ENCODE measurements around the gene PACRG.

Gene PACRG

DNA sequence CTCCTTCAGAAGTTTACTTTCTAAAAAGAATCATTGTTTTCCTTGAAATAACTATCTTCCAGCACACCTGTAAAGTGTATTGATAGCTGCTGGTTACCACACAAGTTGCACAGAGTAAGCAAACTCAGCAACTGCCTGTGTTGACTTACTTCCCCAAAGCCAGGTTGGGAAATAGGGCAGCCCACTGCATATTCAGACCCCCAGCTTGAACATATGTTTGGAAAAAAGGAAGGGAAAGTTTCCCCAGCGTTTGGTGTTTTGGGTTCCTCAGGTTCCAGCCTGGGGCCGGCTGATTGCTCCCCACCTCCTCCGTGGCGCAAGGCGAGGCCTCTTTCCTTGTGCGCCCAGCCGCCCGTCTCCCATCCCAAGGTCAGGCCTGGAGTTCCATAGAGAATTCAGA lies 616.6 kb downstream of the PACRG start:
- no peak for ATAC-seq

DNA sequence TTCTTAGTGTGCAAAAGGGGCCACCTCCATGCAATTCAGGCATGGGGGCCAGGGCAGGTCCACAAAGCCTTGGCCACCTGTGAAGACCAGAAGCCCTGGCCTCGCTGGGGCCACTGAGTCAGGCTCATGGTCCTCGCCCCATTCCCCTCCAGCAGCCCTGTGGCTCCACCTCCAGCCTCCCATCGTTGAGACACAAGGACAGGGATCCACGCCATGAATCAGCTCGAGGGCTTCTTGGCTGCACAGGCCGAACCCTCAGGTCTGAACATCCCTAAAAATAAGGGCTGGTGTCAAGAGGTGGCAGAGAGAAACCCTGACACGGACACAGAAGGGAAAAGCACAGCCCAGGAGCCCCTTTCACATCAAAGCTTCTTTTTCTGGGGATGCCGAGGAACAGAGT lies 618.2 kb downstream of the PACRG start:
- ATAC-seq: no peak

More for the DNA sequence above, 616.6 kb downstream of the PACRG start:
- TF ChIP-seq, protein P1, sequence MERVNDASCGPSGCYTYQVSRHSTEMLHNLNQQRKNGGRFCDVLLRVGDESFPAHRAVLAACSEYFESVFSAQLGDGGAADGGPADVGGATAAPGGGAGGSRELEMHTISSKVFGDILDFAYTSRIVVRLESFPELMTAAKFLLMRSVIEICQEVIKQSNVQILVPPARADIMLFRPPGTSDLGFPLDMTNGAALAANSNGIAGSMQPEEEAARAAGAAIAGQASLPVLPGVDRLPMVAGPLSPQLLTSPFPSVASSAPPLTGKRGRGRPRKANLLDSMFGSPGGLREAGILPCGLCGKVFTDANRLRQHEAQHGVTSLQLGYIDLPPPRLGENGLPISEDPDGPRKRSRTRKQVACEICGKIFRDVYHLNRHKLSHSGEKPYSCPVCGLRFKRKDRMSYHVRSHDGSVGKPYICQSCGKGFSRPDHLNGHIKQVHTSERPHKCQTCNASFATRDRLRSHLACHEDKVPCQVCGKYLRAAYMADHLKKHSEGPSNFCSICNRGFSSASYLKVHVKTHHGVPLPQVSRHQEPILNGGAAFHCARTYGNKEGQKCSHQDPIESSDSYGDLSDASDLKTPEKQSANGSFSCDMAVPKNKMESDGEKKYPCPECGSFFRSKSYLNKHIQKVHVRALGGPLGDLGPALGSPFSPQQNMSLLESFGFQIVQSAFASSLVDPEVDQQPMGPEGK (CRISPR knock-in tag; IDR thresholded peaks at IDR 0.05; ENCODE audit: borderline replicate concordance): no peak
- TF ChIP-seq TCF4 (CRISPR knock-in tag; IDR thresholded peaks at IDR 0.05; ENCODE audit: borderline replicate concordance) (no peak), ZC3H10 (CRISPR knock-in tag; IDR thresholded peaks at IDR 0.05) (no peak), ESRRG (CRISPR knock-in tag; IDR thresholded peaks at IDR 0.05) (no peak), ZNF70 (CRISPR knock-in tag; IDR thresholded peaks at IDR 0.05) (no peak), RARB (CRISPR knock-in tag; IDR thresholded peaks at IDR 0.05) (no peak), TOX (CRISPR knock-in tag; IDR thresholded peaks at IDR 0.05; ENCODE audit: borderline replicate concordance) (no peak), ISL1 (CRISPR knock-in tag; IDR thresholded peaks at IDR 0.05) (no peak), ZFP3 (CRISPR knock-in tag; IDR thresholded peaks at IDR 0.05) (no peak), GLIS3 (CRISPR knock-in tag; IDR thresholded peaks at IDR 0.05) (no peak), BACH2 (CRISPR knock-in tag; IDR thresholded peaks at IDR 0.05; ENCODE audit: borderline replicate concordance) (no peak), SNAI2 (CRISPR knock-in tag; IDR thresholded peaks at IDR 0.05) (no peak), ZFP30 (CRISPR knock-in tag; IDR thresholded peaks at IDR 0.05) (no peak), CSDC2 (CRISPR knock-in tag; IDR thresholded peaks at IDR 0.05) (no peak), ARNTL (CRISPR knock-in tag; IDR thresholded peaks at IDR 0.05; ENCODE audit: borderline replicate concordance, low read depth) (no peak)

DNA sequence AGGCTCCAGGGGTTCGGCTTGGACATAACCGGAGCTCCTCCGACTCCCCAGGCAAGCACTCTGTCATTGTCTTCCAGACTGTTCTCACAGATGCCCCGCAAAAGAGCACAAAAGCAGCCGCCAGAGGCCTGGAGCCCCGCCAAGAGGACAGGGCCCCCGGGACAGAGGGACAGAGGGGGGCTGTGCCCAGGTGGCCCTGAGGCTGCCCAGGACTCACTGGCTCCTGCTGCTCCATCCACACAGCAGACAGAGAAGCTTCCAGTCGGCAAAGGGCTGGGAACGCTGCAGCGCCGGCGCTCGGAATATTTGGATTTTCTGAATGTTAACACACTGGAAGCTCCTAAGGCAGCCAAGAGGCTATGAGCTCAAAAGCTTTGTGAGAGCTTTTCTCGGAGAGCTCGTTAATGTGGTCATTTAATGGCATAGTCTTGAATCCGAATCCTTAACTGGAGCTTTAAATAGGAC lies 618.8 kb downstream of the PACRG start:
- no peak for ATAC-seq
- TF ChIP-seq ZNF70 (CRISPR knock-in tag; IDR thresholded peaks at IDR 0.05): no peak
- TF ChIP-seq ESRRG (CRISPR knock-in tag; IDR thresholded peaks at IDR 0.05): no peak
- TF ChIP-seq, protein P2, sequence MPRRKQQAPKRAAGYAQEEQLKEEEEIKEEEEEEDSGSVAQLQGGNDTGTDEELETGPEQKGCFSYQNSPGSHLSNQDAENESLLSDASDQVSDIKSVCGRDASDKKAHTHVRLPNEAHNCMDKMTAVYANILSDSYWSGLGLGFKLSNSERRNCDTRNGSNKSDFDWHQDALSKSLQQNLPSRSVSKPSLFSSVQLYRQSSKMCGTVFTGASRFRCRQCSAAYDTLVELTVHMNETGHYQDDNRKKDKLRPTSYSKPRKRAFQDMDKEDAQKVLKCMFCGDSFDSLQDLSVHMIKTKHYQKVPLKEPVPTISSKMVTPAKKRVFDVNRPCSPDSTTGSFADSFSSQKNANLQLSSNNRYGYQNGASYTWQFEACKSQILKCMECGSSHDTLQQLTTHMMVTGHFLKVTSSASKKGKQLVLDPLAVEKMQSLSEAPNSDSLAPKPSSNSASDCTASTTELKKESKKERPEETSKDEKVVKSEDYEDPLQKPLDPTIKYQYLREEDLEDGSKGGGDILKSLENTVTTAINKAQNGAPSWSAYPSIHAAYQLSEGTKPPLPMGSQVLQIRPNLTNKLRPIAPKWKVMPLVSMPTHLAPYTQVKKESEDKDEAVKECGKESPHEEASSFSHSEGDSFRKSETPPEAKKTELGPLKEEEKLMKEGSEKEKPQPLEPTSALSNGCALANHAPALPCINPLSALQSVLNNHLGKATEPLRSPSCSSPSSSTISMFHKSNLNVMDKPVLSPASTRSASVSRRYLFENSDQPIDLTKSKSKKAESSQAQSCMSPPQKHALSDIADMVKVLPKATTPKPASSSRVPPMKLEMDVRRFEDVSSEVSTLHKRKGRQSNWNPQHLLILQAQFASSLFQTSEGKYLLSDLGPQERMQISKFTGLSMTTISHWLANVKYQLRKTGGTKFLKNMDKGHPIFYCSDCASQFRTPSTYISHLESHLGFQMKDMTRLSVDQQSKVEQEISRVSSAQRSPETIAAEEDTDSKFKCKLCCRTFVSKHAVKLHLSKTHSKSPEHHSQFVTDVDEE (CRISPR knock-in tag; IDR thresholded peaks at IDR 0.05): no peak
- TF ChIP-seq ZNF8 (CRISPR knock-in tag; IDR thresholded peaks at IDR 0.05): no peak
- no peak for TF ChIP-seq RARB (CRISPR knock-in tag; IDR thresholded peaks at IDR 0.05)
- TF ChIP-seq ARNTL (CRISPR knock-in tag; IDR thresholded peaks at IDR 0.05; ENCODE audit: borderline replicate concordance, low read depth): no peak
- TF ChIP-seq, protein P3, sequence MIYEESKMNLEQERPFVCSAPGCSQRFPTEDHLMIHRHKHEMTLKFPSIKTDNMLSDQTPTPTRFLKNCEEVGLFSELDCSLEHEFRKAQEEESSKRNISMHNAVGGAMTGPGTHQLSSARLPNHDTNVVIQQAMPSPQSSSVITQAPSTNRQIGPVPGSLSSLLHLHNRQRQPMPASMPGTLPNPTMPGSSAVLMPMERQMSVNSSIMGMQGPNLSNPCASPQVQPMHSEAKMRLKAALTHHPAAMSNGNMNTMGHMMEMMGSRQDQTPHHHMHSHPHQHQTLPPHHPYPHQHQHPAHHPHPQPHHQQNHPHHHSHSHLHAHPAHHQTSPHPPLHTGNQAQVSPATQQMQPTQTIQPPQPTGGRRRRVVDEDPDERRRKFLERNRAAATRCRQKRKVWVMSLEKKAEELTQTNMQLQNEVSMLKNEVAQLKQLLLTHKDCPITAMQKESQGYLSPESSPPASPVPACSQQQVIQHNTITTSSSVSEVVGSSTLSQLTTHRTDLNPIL (CRISPR knock-in tag; IDR thresholded peaks at IDR 0.05; ENCODE audit: low read depth): no peak
- no peak for TF ChIP-seq OSR1 (CRISPR knock-in tag; IDR thresholded peaks at IDR 0.05)
- no peak for TF ChIP-seq ZFP30 (CRISPR knock-in tag; IDR thresholded peaks at IDR 0.05)

More for the DNA sequence above, 618.2 kb downstream of the PACRG start:
- TF ChIP-seq ZFP30 (CRISPR knock-in tag; IDR thresholded peaks at IDR 0.05) (no peak), PPARA (CRISPR knock-in tag; IDR thresholded peaks at IDR 0.05; ENCODE audit: borderline replicate concordance) (no peak), ESRRG (CRISPR knock-in tag; IDR thresholded peaks at IDR 0.05) (no peak), BACH2 (CRISPR knock-in tag; IDR thresholded peaks at IDR 0.05; ENCODE audit: borderline replicate concordance) (no peak), OSR1 (CRISPR knock-in tag; IDR thresholded peaks at IDR 0.05) (no peak), ZC3H10 (CRISPR knock-in tag; IDR thresholded peaks at IDR 0.05) (no peak), SNAI2 (CRISPR knock-in tag; IDR thresholded peaks at IDR 0.05) (no peak), ZNF70 (CRISPR knock-in tag; IDR thresholded peaks at IDR 0.05) (no peak), ISL1 (CRISPR knock-in tag; IDR thresholded peaks at IDR 0.05) (no peak), ZNF565 (CRISPR knock-in tag; conservative IDR thresholded peaks at IDR 0.05; ENCODE audit: low read depth) (no peak), TCF4 (CRISPR knock-in tag; IDR thresholded peaks at IDR 0.05; ENCODE audit: borderline replicate concordance) (no peak), CSDC2 (CRISPR knock-in tag; IDR thresholded peaks at IDR 0.05) (no peak)
- TF ChIP-seq, protein P4, sequence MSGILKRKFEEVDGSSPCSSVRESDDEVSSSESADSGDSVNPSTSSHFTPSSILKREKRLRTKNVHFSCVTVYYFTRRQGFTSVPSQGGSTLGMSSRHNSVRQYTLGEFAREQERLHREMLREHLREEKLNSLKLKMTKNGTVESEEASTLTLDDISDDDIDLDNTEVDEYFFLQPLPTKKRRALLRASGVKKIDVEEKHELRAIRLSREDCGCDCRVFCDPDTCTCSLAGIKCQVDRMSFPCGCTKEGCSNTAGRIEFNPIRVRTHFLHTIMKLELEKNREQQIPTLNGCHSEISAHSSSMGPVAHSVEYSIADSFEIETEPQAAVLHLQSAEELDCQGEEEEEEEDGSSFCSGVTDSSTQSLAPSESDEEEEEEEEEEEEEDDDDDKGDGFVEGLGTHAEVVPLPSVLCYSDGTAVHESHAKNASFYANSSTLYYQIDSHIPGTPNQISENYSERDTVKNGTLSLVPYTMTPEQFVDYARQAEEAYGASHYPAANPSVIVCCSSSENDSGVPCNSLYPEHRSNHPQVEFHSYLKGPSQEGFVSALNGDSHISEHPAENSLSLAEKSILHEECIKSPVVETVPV (CRISPR knock-in tag; IDR thresholded peaks at IDR 0.05): no peak
- TF ChIP-seq, protein P2 (CRISPR knock-in tag; IDR thresholded peaks at IDR 0.05): no peak
- TF ChIP-seq, protein P3 (CRISPR knock-in tag; IDR thresholded peaks at IDR 0.05; ENCODE audit: low read depth): no peak
